Ishikawa (cell line): ENCODE data around the gene CDH23.

ENCODE experiments used
- CEBPB ChIP-seq: IDR thresholded peaks from 2 replicates; pipeline ENCODE4 v1.6.1; 2012
- CREB1 ChIP-seq: IDR thresholded peaks from 2 replicates; pipeline ENCODE4 v1.6.1; 2012; ENCODE audit warnings: low read depth
- EP300 ChIP-seq: IDR thresholded peaks from 2 replicates; pipeline ENCODE4 v1.6.1; 2012; ENCODE audit warnings: borderline replicate concordance
- MAX ChIP-seq: IDR thresholded peaks from 2 replicates; pipeline ENCODE4 v1.6.1; 2012
- RAD21 ChIP-seq: IDR thresholded peaks from 2 replicates; pipeline ENCODE4 v1.6.1; 2012; ENCODE audit warnings: low read depth
- TAF1 ChIP-seq: IDR thresholded peaks from 2 replicates; pipeline ENCODE4 v1.6.1; 2012; ENCODE audit warnings: low read depth, mild to moderate bottlenecking
- ZBTB7A ChIP-seq: IDR thresholded peaks from 2 replicates; pipeline ENCODE4 v1.6.1; 2012; ENCODE audit warnings: low read depth

- TF ChIP-seq RAD21, result no peak
- TF ChIP-seq TAF1, result no peak
- TF ChIP-seq ZBTB7A, result no peak
- TF ChIP-seq EP300, result no peak
- no peak for TF ChIP-seq CEBPB
- no peak for TF ChIP-seq CREB1
- TF ChIP-seq MAX, result no peak
These were observed 52.3 kb downstream of the CDH23 start for GRCh38 chr10:71449026-71449425.
